Lower lobe of right lung (tissue), 2 donors: ENCODE results near the gene NSUN4. TPM values are rescaled to one million over a fixed set of nuclear protein-coding genes. Genes with fewer than 3 reads are reported as not detected.

Experiments
- ATAC-seq, 2 donors: fragments of 200-7000 bp; cut with Tn5 transposase; one replicate each; pipeline ENCODE4 v1.9.1; 2020 to 2022; ENCODE audit warnings: mild to moderate bottlenecking in 2 of 2, moderate library complexity in 2 of 2
- DNase-seq: peaks from one replicate; pipeline ENCODE4 v3.0.0-alpha.2; 2020
- H3K27ac ChIP-seq: fragments of 200-600 bp; one replicate; pipeline ENCODE4 v1.8.0; 2022
- H3K27me3 ChIP-seq: fragments of 200-600 bp; one replicate; pipeline ENCODE4 v1.8.0; 2022; ENCODE audit warnings: low read depth
- H3K36me3 ChIP-seq: fragments of 200-600 bp; one replicate; pipeline ENCODE4 v1.8.0; 2022; ENCODE audit warnings: mild to moderate bottlenecking
- H3K4me1 ChIP-seq: fragments of 200-600 bp; one replicate; pipeline ENCODE4 v1.8.0; 2022
- H3K4me3 ChIP-seq: fragments of 200-600 bp; one replicate; pipeline ENCODE4 v1.8.0; 2022; ENCODE audit warnings: mild to moderate bottlenecking
- H3K9me3 ChIP-seq: fragments of 200-600 bp; one replicate; pipeline ENCODE4 v1.8.0; 2022
- CTCF ChIP-seq: fragments of 200-600 bp; IDR thresholded peaks from one replicate; pipeline ENCODE4 v1.8.0; 2022; ENCODE audit warnings: antibody characterized with exemption, mild to moderate bottlenecking
- intact Hi-C: fragments of 100-400 bp; cut with DNase I; formaldehyde crosslinking; loops from one replicate; pipeline ENCODE4 v1.11.0; 2022
- total RNA-seq: library from RNA; stranded (reverse); fragmentation: NEBNext Ultra II Directional; extraction: Animal tissue kit (Norgen Biotek cat#: 25700); gene quantifications from one replicate; pipeline ENCODE4 v1.2.1, GENCODE V29; 2021
- donor health status: DM: no; HTN: yes; CAD: no; lungs with severe emphysema.

The NSUN4 gene
- total RNA-seq, 1 donor from 2014 or later = 26.9 TPM

GRCh38 chr1:46394108-46394871, 53.7 kb downstream of the NSUN4 start, which contains the start of gene FAAH:
Gene FAAH, plus strand, starts transcription at chr1:46394317. Its CDS starts 32 bp downstream, at chr1:46394349.
- ATAC-seq (peak; percentile 94 to 96), DNase-seq (peak; percentile 83)
- no peaks in the 10 kb centered on the region for H3K27me3 ChIP-seq
- H3K27ac ChIP-seq = peak within 1 kb of the TSS; percentile 68
- TF ChIP-seq CTCF = no peak
- H3K9me3 ChIP-seq = no peaks in the 10 kb centered on the region
- peaks cover 17% of the 10 kb centered on the region for H3K4me1 ChIP-seq
- peak within 1 kb of the TSS; percentile 62 for H3K4me3 ChIP-seq
- intact Hi-C loops = no loop called here
- H3K36me3 ChIP-seq = no peaks in the 10 kb centered on the region

DNA sequence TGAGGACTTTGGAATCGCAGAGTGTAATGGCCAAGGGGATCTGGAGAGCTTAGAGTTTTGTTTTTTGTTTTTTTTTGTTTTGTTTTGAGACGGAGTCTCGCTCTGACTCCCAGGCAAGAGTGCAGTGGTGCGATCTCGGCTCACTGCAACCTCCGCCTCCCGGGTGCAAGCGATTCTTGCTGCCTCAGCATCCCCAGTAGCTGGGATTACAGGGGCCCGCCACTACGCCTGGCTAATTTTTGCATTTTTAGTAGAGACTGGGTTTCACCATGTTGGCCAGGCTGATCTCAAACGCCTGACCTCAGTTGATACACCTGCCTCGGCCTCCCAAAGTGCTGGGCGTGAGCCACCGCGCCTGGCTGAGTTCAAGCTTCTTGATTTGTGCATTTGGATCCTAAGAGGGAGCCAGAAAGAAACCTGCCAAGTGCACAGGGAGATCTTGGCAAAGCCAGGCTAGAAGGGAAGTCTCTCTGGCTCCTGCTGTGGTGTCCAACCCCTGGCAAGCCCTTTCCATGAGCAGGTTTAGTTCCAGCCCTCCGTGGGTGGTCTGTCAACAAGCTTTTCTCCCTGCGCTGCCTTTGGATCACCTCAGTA, 54.4 kb downstream of the NSUN4 start:
- ATAC-seq (peak in 1 of 2 donors; percentile 31), DNase-seq (no peak)
- Histone ChIP-seq H3K4me3 (peak overlapping the region; percentile 62), H3K27ac (peak overlapping the region; percentile 68), H3K27me3 (no peaks in the 10 kb centered on the region), H3K36me3 (no peaks in the 10 kb centered on the region), H3K9me3 (no peaks in the 10 kb centered on the region), H3K4me1 (peaks cover 17% of the 10 kb centered on the region)
- intact Hi-C loops = no loop called here
- TF ChIP-seq CTCF = no peak

GRCh38 chr1:46396441-46397398, 56.1 kb downstream of the NSUN4 start:
- ATAC-seq (no peak), DNase-seq (no peak)
- intact Hi-C loops = no loop called here
- H3K27ac ChIP-seq = no peak overlapping the region
- no peaks in the 10 kb centered on the region for H3K27me3 ChIP-seq
- H3K4me1 ChIP-seq = peaks cover 23% of the 10 kb centered on the region
- H3K9me3 ChIP-seq = no peaks in the 10 kb centered on the region
- TF ChIP-seq CTCF = no peak
- H3K4me3 ChIP-seq = no peak overlapping the region
- H3K36me3 ChIP-seq = no peaks in the 10 kb centered on the region

DNA sequence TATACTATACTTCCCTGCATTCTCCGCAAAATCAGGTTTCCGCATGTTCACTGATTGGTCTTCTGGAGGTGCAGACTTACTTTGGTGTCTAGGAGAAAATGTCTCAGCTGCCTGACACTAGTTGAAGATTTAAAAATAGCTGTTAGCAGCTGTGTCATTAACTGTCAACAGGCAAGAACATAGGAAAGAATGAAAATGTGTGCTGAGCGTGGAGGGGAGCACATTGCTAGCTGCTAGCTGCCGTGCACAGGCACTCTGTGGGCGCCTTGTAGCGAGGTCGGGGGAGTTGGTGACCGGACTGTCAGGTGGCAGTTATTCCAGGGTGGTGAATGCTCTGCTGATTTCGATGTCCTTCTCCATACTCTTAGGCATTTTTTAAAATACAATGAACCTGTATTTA, 58.7 kb downstream of the NSUN4 start:
- TF ChIP-seq CTCF = no peak
- peaks cover 29% of the 10 kb centered on the region for H3K4me1 ChIP-seq

GRCh38 chr1:46400421-46400820, 59.8 kb downstream of the NSUN4 start:
- no peak for ATAC-seq
- no peaks in the 10 kb centered on the region for H3K9me3 ChIP-seq
- no peaks in the 10 kb centered on the region for H3K27me3 ChIP-seq
- peaks cover 5% of the 10 kb centered on the region for H3K36me3 ChIP-seq
- H3K4me1 ChIP-seq = peaks cover 19% of the 10 kb centered on the region
- no peak overlapping the region for H3K27ac ChIP-seq
- TF ChIP-seq CTCF = no peak
- DNase-seq = no peak
- intact Hi-C loops = no loop called here
- no peak overlapping the region for H3K4me3 ChIP-seq

More for the DNA sequence above, 58.7 kb downstream of the NSUN4 start:
- H3K4me3 ChIP-seq = no peak overlapping the region
- H3K27me3 ChIP-seq = no peaks in the 10 kb centered on the region
- no peaks in the 10 kb centered on the region for H3K36me3 ChIP-seq
- ATAC-seq = no peak
- intact Hi-C loops = no loop called here
- H3K9me3 ChIP-seq = no peaks in the 10 kb centered on the region
- no peak for DNase-seq
- H3K27ac ChIP-seq = no peak overlapping the region
